Spleen (tissue), 13 donors: ENCODE data around the gene PPTC7. TPM values are rescaled to one million over a fixed set of nuclear protein-coding genes. Genes with fewer than 3 reads are reported as not detected.

Source experiments
- DNase-seq: peaks from one replicate; pipeline ENCODE4 v3.0.0-alpha.2; 2020
- H3K27ac ChIP-seq, 8 donors: fragments of 200-600 bp; sonication (generic) in 7 of 8; 1 replicate in 4 of 8; 2 replicates in 4 of 8; pipeline versions ENCODE4 v1.5.0 to v1.8.0; 2016 to 2021; ENCODE audit warnings: inconsistent platforms in 4 of 8, mild to moderate bottlenecking in 4 of 8, moderate library complexity in 1 of 8
- H3K27me3 ChIP-seq, 7 donors: fragments of 200-600 bp; sonication (generic) in 6 of 7; replicated peaks in 1 of 7; 1 replicate in 4 of 7; 2 replicates in 3 of 7; pipeline versions ENCODE4 v1.5.0 to v1.8.0; 2016 to 2021; ENCODE audit warnings: inconsistent platforms in 3 of 7, mild to moderate bottlenecking in 1 of 7
- H3K36me3 ChIP-seq, 6 donors: fragments of 200-600 bp; sonication (generic) in 5 of 6; 1 replicate in 4 of 6; 2 replicates in 2 of 6; pipeline versions ENCODE4 v1.5.0 to v1.8.0; 2016 to 2021; ENCODE audit warnings: inconsistent platforms in 2 of 6
- H3K4me1 ChIP-seq, 6 donors: fragments of 200-600 bp; sonication (generic) in 5 of 6; 1 replicate in 3 of 6; 2 replicates in 3 of 6; pipeline versions ENCODE4 v1.5.0 to v1.8.0; 2016 to 2021; ENCODE audit warnings: inconsistent platforms in 3 of 6
- H3K4me3 ChIP-seq, 8 donors: fragments of 200-600 bp; sonication (generic) in 7 of 8; 1 replicate in 4 of 8; 2 replicates in 4 of 8; pipeline versions ENCODE4 v1.5.0 to v1.8.0; 2016 to 2021; ENCODE audit warnings: inconsistent platforms in 4 of 8, mild to moderate bottlenecking in 4 of 8, moderate library complexity in 2 of 8
- H3K9me3 ChIP-seq, 8 donors: fragments of 200-600 bp; sonication (generic) in 7 of 8; 1 replicate in 4 of 8; 2 replicates in 4 of 8; pipeline versions ENCODE4 v1.5.0 to v1.8.0; 2016 to 2021; ENCODE audit warnings: inconsistent platforms in 4 of 8
- POLR2A ChIP-seq, 3 donors: fragments of 450-650 bp; IDR thresholded peaks; one replicate each; pipeline ENCODE4 v1.5.1; 2017; ENCODE audit warnings: antibody characterized with exemption in 3 of 3, mild to moderate bottlenecking in 1 of 3
- POLR2AphosphoS5 ChIP-seq, 3 donors: sonication (generic); formaldehyde crosslinking; IDR thresholded peaks; one replicate each; pipeline ENCODE4 v1.5.1; 2017; ENCODE audit warnings: antibody characterized with exemption in 3 of 3
- WGBS, 5 donors: extraction: QIAGEN DNeasy Blood & Tissue Kit in 3 of 5; methylation state at CpG; one replicate each; pipeline versions ENCODE4 v1.1.5 to v1.1.7; 2013 to 2018; 5-methylcytosine and 5-hydroxymethylcytosine counted together
- intact Hi-C: fragments of 100-400 bp; cut with DNase I; formaldehyde crosslinking; loops from one replicate; pipeline ENCODE4 v1.15.0; 2023; ENCODE audit warnings: low total_unique reads
- long read RNA-seq, 2 donors: transcript quantifications; one replicate each; lab custom pipeline, GENCODE V29; 2026
- polyA plus RNA-seq, 3 donors: library from polyadenylated mRNA; stranded (reverse); fragments of 200-250 nt; gene quantifications; one replicate each; pipeline ENCODE4 v1.2.1, GENCODE V29; 2013
- total RNA-seq, 7 donors: library from RNA; depleted of rRNA in 3 of 7; stranded (reverse); fragments of >200 nt in 3 of 7; fragmentation: NEBNext Ultra II Directional in 4 of 7; extraction: Animal tissue kit (Norgen Biotek cat#: 25700) in 4 of 7; gene quantifications; one replicate each; pipeline versions ENCODE4 v1.1.0 to v1.2.1, GENCODE V29; 2016 to 2021
- TF ChIP-seq, protein P1 (sequence below), 11 experiments: fragments of 200-600 bp in 7 of 11; fragments of 450-650 bp in 4 of 11; sonication (generic) in 4 of 11; IDR thresholded peaks in 8 of 11; conservative IDR thresholded peaks in 3 of 11; 1 replicate in 7 of 11; 2 replicates in 4 of 11; pipeline versions ENCODE4 v1.4.0 to v1.8.0; 2016 to 2021; ENCODE audit warnings: antibody characterized with exemption in 11 of 11, inconsistent platforms in 4 of 11, mild to moderate bottlenecking in 1 of 11
- donor health status: healthy with polysubstance abuse.
- donor health status: DM: no; HTN: no; CAD: no; lungs with moderate emphysema.
- donor health status: DM: no; HTN: no; CAD: no.
- donor health status: Bipolar disorder and iron deficiency.
- donor health status: healthy.
- donor health status: DM: no; HTN: no; CAD: no.
- donor health status: DM: yes; HTN: yes; CAD: no.

Gene PPTC7
- 10 to 100 TPM; 20.1 to 27.3 (median 26.5) TPM for total RNA-seq
- 1 to 10 TPM; 7.5 to 9.9 (median 8.3) TPM for polyA plus RNA-seq
- long read RNA-seq, donor 1, full-length matches to known transcripts = 5 of 11 reads
- long read RNA-seq, donor 1, partial matches to known transcripts = 6 of 11 reads
- long read RNA-seq, donor 1, other reads (novel, unspliced or antisense) = 0 of 11 reads
- long read RNA-seq, donor 2, full-length matches to known transcripts = 2 of 9 reads
- long read RNA-seq, donor 2, partial matches to known transcripts = 7 of 9 reads
- long read RNA-seq, donor 2, other reads (novel, unspliced or antisense) = 0 of 9 reads

- H3K27ac ChIP-seq = peak within 1 kb of the TSS; percentile 55 to 96 (median 92)
- H3K4me1 ChIP-seq = peaks cover 48 to 78% (median 65%) of the 10 kb centered on the region in 6 donors
- H3K27me3 ChIP-seq = no peaks in the 10 kb centered on the region
- TF ChIP-seq POLR2A (IDR thresholded peaks at IDR 0.05) = peak in 2 of 3 donors; percentile 40 to 68
- TF ChIP-seq, protein P1, sequence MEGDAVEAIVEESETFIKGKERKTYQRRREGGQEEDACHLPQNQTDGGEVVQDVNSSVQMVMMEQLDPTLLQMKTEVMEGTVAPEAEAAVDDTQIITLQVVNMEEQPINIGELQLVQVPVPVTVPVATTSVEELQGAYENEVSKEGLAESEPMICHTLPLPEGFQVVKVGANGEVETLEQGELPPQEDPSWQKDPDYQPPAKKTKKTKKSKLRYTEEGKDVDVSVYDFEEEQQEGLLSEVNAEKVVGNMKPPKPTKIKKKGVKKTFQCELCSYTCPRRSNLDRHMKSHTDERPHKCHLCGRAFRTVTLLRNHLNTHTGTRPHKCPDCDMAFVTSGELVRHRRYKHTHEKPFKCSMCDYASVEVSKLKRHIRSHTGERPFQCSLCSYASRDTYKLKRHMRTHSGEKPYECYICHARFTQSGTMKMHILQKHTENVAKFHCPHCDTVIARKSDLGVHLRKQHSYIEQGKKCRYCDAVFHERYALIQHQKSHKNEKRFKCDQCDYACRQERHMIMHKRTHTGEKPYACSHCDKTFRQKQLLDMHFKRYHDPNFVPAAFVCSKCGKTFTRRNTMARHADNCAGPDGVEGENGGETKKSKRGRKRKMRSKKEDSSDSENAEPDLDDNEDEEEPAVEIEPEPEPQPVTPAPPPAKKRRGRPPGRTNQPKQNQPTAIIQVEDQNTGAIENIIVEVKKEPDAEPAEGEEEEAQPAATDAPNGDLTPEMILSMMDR (IDR thresholded peaks at IDR 0.05 in 8 of 11, conservative IDR thresholded peaks at IDR 0.05 in 3 of 11) = no peak
- peak; percentile 79 to 89 (median 81) for TF ChIP-seq POLR2AphosphoS5 (IDR thresholded peaks at IDR 0.05)
- H3K4me3 ChIP-seq = peak within 1 kb of the TSS; percentile 84 to 98 (median 88)
- intact Hi-C loops = loop anchor here (2.0 kb wide), 1 partner anchor 27 kb away; no protein-coding TSS in a partner anchor
- WGBS, 5 donors = 4 to 11% (median 7%) methylated on average over 14 to 52 of the region's 52 CpGs
- no peaks in the 10 kb centered on the region for H3K36me3 ChIP-seq
- no peaks in the 10 kb centered on the region for H3K9me3 ChIP-seq
- peak; percentile 100 for DNase-seq
Measured at GRCh38 chr12:110583137-110584059, at the start of gene PPTC7. Gene PPTC7, minus strand, starts transcription at chr12:110583318. Its CDS starts 287 bp downstream, at chr12:110583031.

DNA sequence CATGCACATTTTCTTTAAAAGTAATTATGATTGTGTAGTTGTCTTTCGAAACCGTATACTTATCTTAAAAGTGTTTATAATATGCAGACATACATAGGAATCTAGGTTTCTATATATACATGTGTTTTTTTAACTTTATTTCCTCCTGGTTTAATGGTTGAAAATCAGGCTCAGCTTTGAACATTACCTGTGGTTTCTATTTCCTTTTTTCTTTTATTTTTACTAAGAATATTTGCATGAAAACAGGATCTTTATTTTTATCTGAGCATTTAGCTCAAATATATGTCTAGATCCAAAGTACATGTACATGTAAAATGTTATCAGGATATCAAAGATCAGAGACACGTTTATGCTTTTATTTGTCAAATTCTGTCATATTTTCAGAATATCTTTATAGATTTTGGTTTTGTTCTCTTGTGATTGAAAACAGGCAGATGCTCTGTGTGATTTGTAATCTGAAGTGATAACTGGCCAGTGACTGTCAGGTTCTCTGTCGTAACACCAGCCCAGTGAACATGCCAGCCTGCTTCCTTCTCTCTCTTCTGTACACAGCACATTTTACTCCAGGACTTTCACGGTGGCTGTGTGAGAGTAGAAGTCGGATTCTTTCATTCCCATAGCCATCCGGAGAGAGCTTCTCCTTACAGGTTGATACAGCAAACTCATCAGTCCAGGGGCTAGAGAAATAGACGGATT is 44.5 kb upstream of the PPTC7 start:
- intact Hi-C loops = no loop called here
- no peaks in the 10 kb centered on the region for H3K27me3 ChIP-seq
- no peaks in the 10 kb centered on the region for H3K9me3 ChIP-seq
- H3K36me3 ChIP-seq = peaks cover 0 to 21% (median 0%) of the 10 kb centered on the region in 6 donors
- peak overlapping the region; percentile 50 to 86 (median 70) for H3K27ac ChIP-seq
- no peak for DNase-seq
- peaks cover 0 to 51% (median 13%) of the 10 kb centered on the region in 6 donors for H3K4me1 ChIP-seq
- peak overlapping the region in 1 of 8 donors; percentile 20 for H3K4me3 ChIP-seq
- WGBS, 5 donors = 46 to 65% (median 56%) methylated on average over 8 of the region's 8 CpGs
- TF ChIP-seq, protein P1 (IDR thresholded peaks at IDR 0.05 in 8 of 11, conservative IDR thresholded peaks at IDR 0.05 in 3 of 11) = no peak
- TF ChIP-seq POLR2AphosphoS5 (IDR thresholded peaks at IDR 0.05) = peak in 1 of 3 donors; percentile 22

GRCh38 chr12:110622582-110622981 is 39.5 kb upstream of the PPTC7 start:
- Histone ChIP-seq H3K27ac (peak overlapping the region in 1 of 8 donors; percentile 27), H3K36me3 (peaks cover 0 to 5% (median 0%) of the 10 kb centered on the region in 6 donors), H3K4me3 (no peak overlapping the region), H3K4me1 (peaks cover 0 to 62% (median 18%) of the 10 kb centered on the region in 6 donors), H3K27me3 (no peaks in the 10 kb centered on the region), H3K9me3 (no peaks in the 10 kb centered on the region)
- no peak for DNase-seq
- 91 to 100% (median 96%) methylated on average over 3 of the region's 3 CpGs for WGBS, 5 donors
- intact Hi-C loops = no loop called here
- TF ChIP-seq POLR2AphosphoS5 (IDR thresholded peaks at IDR 0.05) = no peak
- no peak for TF ChIP-seq POLR2A (IDR thresholded peaks at IDR 0.05)
- TF ChIP-seq, protein P1 (IDR thresholded peaks at IDR 0.05 in 8 of 11, conservative IDR thresholded peaks at IDR 0.05 in 3 of 11) = no peak
